Breast epithelium (tissue), 3 donors: ENCODE data around the gene PCARE.

ENCODE experiments used
- CTCF ChIP-seq, 3 donors: fragments of 450-650 bp; IDR thresholded peaks; one replicate each; pipeline ENCODE4 v1.5.1; 2016 to 2017; ENCODE audit warnings: antibody characterized with exemption in 3 of 3, mild to moderate bottlenecking in 3 of 3, moderate library complexity in 3 of 3
- POLR2A ChIP-seq: fragments of 450-650 bp; IDR thresholded peaks from one replicate; pipeline ENCODE4 v1.6.1; 2016; ENCODE audit warnings: antibody characterized with exemption, mild to moderate bottlenecking, moderate library complexity
- POLR2AphosphoS5 ChIP-seq, 3 donors: sonication (generic); formaldehyde crosslinking; IDR thresholded peaks; one replicate each; pipeline ENCODE4 v1.6.1; 2017; ENCODE audit warnings: antibody characterized with exemption in 3 of 3

GRCh38 chr2:29039718-29040480, 34.4 kb downstream of the PCARE start:
- TF ChIP-seq CTCF (IDR thresholded peaks at IDR 0.05): no peak
- no peak for TF ChIP-seq POLR2A
- no peak for TF ChIP-seq POLR2AphosphoS5 (IDR thresholded peaks at IDR 0.05)
